Memory B cell (primary cell): Measurements from ENCODE around the gene CHN2.

Experiments
- ATAC-seq: fragments of 150-1000 bp; cut with Tn5 transposase; 2 replicates; pipeline ENCODE4 v1.10.0; 2021; ENCODE audit warnings: low read depth, mild to moderate bottlenecking, moderate library complexity
- DNase-seq, 2 donors: peaks; one replicate each; pipeline ENCODE4 v3.0.0; 2022; ENCODE audit warnings: low spot score in 2 of 2
- H3K27ac Mint-ChIP-seq: one replicate; pipeline ENCODE4 v1.8.0; 2022; ENCODE audit warnings: mild to moderate bottlenecking, moderate library complexity, mixed read lengths
- H3K27me3 Mint-ChIP-seq: one replicate; pipeline ENCODE4 v1.8.0; 2022; ENCODE audit warnings: mixed read lengths
- H3K36me3 Mint-ChIP-seq: one replicate; pipeline ENCODE4 v1.8.0; 2022; ENCODE audit warnings: mild to moderate bottlenecking, mixed read lengths
- H3K4me1 Mint-ChIP-seq: one replicate; pipeline ENCODE4 v1.8.0; 2022; ENCODE audit warnings: mixed read lengths
- H3K4me3 Mint-ChIP-seq: one replicate; pipeline ENCODE4 v1.8.0; 2022; ENCODE audit warnings: mild to moderate bottlenecking, moderate library complexity, mixed read lengths
- H3K9me3 Mint-ChIP-seq: one replicate; pipeline ENCODE4 v1.8.0; 2022; ENCODE audit warnings: mixed read lengths

The CHN2 gene

DNA sequence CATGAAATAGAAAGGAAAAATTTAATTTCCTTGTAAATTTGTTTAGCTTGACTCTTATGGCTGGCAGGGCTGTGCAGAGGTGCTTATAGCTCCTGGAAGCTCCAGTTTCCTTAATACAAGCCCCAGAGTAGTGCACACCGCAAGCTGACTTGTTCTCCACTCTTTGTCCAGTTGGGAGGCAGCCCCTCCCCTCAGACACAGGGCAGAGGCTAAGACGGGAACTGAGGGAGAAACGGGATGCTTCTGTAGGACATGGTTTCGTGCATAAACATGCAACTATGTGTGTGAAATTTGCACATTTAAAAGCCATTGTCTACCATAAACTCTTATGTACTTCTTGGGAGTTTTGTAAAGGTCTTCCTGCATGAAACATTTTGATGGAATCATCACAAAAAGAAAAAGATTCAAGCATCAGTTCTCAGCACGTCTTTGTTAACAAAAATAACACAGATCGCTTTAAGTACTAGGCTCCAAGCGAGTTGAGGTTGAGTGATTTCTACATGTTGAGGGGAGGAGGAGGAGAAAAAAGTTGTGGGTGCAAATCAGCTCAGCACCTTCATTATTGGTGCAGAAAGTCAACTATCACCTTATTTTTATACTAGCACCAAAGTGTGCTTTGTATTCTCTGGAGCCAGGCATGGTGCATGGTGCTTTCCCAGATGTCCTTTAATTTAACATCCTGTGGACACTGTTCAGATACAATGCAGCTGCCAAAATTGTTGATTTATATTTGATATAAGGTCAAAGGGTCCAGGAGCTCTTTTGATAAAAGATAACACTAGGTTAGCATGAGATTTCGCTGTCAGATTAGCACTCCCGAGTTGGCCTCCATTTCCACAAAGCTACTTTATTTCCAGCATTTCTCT, 124.5 kb downstream of the CHN2 start:
- H3K27ac Mint-ChIP-seq: peak overlapping the region; percentile 60
- H3K27me3 Mint-ChIP-seq: peaks cover 2% of the 10 kb centered on the region
- DNase-seq: no peak
- no peaks in the 10 kb centered on the region for H3K9me3 Mint-ChIP-seq
- H3K4me1 Mint-ChIP-seq: peaks cover 11% of the 10 kb centered on the region
- no peak for ATAC-seq
- no peak overlapping the region for H3K4me3 Mint-ChIP-seq
- H3K36me3 Mint-ChIP-seq: no peaks in the 10 kb centered on the region

GRCh38 chr7:29319719-29320521, 125.3 kb downstream of the CHN2 start:
- Mint-ChIP-seq H3K9me3 (no peaks in the 10 kb centered on the region), H3K4me1 (peaks cover 11% of the 10 kb centered on the region), H3K27ac (peak overlapping the region; percentile 60), H3K27me3 (no peaks in the 10 kb centered on the region), H3K36me3 (no peaks in the 10 kb centered on the region), H3K4me3 (peak overlapping the region; percentile 21)
- DNase-seq: peak in 1 of 2 donors; percentile 34
- ATAC-seq: peak; percentile 98

DNA sequence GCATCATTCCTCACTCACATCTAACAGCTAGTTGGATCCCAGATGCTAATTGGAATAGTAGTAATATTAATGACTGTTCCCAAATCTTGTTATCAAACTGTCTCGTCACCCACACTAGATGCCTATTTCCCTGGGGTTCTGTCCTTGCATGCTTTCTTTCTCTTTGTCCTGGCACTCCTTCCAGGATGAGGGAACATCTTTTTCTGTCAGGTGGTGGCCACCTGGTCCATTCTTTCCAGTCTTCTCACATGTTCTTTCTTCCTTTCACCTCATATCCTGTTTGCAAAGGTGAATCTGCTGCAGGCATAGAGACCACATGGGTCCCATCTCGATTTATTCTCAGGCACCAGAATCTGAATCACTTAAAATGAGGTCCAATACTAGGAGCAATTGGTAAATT, 126.0 kb downstream of the CHN2 start:
- Mint-ChIP-seq H3K27me3 (no peaks in the 10 kb centered on the region), H3K27ac (no peak overlapping the region), H3K36me3 (no peaks in the 10 kb centered on the region), H3K4me1 (peaks cover 11% of the 10 kb centered on the region), H3K4me3 (no peak overlapping the region), H3K9me3 (no peaks in the 10 kb centered on the region)
- ATAC-seq (no peak), DNase-seq (no peak)

GRCh38 chr7:29322023-29322712, 127.6 kb downstream of the CHN2 start:
- Mint-ChIP-seq H3K27me3 (peaks cover 4% of the 10 kb centered on the region), H3K4me1 (peaks cover 11% of the 10 kb centered on the region), H3K27ac (no peak overlapping the region), H3K4me3 (no peak overlapping the region), H3K36me3 (no peaks in the 10 kb centered on the region), H3K9me3 (no peaks in the 10 kb centered on the region)
- ATAC-seq (no peak), DNase-seq (no peak)

GRCh38 chr7:29325476-29325875, 130.9 kb downstream of the CHN2 start:
- Mint-ChIP-seq H3K4me1 (peaks cover 6% of the 10 kb centered on the region), H3K36me3 (no peaks in the 10 kb centered on the region), H3K27ac (no peak overlapping the region), H3K9me3 (no peaks in the 10 kb centered on the region), H3K4me3 (no peak overlapping the region), H3K27me3 (peaks cover 4% of the 10 kb centered on the region)
- no peak for ATAC-seq
- no peak for DNase-seq

- H3K27ac Mint-ChIP-seq: no peak overlapping the region
- no peak overlapping the region for H3K4me3 Mint-ChIP-seq
- H3K27me3 Mint-ChIP-seq: peaks cover 9% of the 10 kb centered on the region
- ATAC-seq (no peak), DNase-seq (no peak)
- H3K4me1 Mint-ChIP-seq: no peaks in the 10 kb centered on the region
- H3K36me3 Mint-ChIP-seq: no peaks in the 10 kb centered on the region
- no peaks in the 10 kb centered on the region for H3K9me3 Mint-ChIP-seq
Measured at GRCh38 chr7:29326864-29327263, 132.3 kb downstream of the CHN2 start.

DNA sequence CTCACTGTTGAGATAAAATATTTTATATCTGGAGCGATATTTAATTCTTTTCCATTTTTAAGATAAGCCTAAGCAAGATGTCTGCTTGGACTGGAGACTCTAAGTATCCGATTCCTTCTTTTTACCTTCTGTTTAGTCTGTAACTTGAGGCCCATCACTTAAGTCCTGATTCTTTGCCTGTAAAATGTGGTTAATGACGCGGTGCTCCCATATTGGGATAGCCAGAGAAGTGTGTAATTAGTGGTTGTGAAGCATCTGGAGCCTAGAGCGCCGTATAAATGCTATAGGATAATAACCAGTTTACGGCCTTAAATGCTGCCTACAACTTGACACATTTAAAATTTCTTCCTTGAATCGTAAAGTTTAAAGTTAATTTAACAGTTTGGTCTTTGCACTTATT, 132.9 kb downstream of the CHN2 start:
- Mint-ChIP-seq H3K4me1 (no peaks in the 10 kb centered on the region), H3K27ac (no peak overlapping the region), H3K36me3 (no peaks in the 10 kb centered on the region), H3K9me3 (no peaks in the 10 kb centered on the region), H3K4me3 (no peak overlapping the region), H3K27me3 (peaks cover 10% of the 10 kb centered on the region)
- DNase-seq (no peak), ATAC-seq (no peak)

GRCh38 chr7:29328045-29328444, 133.5 kb downstream of the CHN2 start:
- H3K27me3 Mint-ChIP-seq: peaks cover 14% of the 10 kb centered on the region
- ATAC-seq: no peak
- no peaks in the 10 kb centered on the region for H3K4me1 Mint-ChIP-seq
- H3K9me3 Mint-ChIP-seq: no peaks in the 10 kb centered on the region
- H3K4me3 Mint-ChIP-seq: no peak overlapping the region
- no peak for DNase-seq
- no peak overlapping the region for H3K27ac Mint-ChIP-seq
- no peaks in the 10 kb centered on the region for H3K36me3 Mint-ChIP-seq

DNA sequence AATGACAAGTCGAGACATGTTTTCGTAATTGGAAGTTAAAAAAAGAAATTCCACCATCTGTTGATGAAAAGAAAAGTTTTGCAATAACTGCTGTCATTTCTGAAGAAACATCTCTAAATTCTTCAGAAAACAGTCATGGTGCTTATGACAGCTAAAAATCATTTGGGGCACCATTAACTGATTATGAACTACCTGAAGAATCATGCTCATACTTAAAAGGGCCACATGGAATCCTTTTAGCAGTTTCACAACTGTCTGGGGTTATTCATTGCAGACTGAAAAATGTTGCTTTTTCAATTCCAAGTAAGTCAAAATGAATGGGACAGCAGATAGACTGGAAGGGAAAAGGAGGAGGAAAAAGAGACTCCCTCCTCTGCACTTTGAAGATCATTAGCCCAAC, 134.2 kb downstream of the CHN2 start:
- H3K27me3 Mint-ChIP-seq: peaks cover 14% of the 10 kb centered on the region
- no peaks in the 10 kb centered on the region for H3K9me3 Mint-ChIP-seq
- DNase-seq: no peak
- no peak overlapping the region for H3K27ac Mint-ChIP-seq
- ATAC-seq: no peak
- H3K4me1 Mint-ChIP-seq: no peaks in the 10 kb centered on the region
- no peaks in the 10 kb centered on the region for H3K36me3 Mint-ChIP-seq
- H3K4me3 Mint-ChIP-seq: no peak overlapping the region

DNA sequence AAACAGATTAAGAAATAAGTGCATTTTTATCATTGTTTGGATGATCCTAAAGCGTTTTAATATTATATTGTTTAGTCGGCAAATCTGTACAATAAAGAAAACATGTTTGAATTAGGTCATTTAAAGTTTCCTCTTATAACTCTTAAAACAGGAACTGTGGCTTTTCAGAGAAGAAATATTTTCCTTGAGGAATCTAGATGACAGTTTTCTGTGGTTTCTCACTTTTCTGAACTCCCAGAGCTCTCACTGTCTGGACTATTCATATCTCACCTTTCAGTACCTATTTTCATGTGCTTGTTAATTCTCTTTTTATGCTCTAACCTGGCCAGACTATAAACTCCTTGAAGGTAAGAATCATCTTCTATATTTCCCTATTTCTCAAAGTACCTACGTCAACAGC, 135.1 kb downstream of the CHN2 start:
- Mint-ChIP-seq H3K27ac (no peak overlapping the region), H3K4me1 (no peaks in the 10 kb centered on the region)

DNA sequence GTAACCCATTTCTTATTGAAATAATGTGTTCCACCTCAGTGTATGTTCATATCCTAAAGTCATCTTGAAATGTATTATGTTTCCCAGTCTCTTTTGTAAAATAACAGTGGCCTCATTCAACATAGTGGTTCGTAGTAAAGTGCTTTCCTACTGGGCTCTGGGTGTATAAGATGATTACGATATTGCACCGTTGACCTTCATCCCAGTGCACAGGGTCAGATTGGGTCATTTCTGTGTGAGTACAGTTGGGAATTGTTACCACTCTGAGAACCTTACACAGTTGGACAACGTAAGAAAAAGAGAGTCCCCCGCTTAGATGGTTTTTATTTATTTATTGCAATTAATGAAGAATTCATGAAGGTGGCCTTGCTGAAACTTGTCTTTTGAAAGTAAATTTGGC, 135.6 kb downstream of the CHN2 start:
- Mint-ChIP-seq H3K36me3 (no peaks in the 10 kb centered on the region), H3K9me3 (no peaks in the 10 kb centered on the region), H3K4me3 (no peak overlapping the region), H3K27ac (no peak overlapping the region), H3K4me1 (no peaks in the 10 kb centered on the region), H3K27me3 (peaks cover 14% of the 10 kb centered on the region)
- ATAC-seq: no peak
- no peak for DNase-seq

More for the DNA sequence above, 135.1 kb downstream of the CHN2 start:
- DNase-seq (no peak), ATAC-seq (no peak)
- Mint-ChIP-seq H3K9me3 (no peaks in the 10 kb centered on the region), H3K4me3 (no peak overlapping the region), H3K36me3 (no peaks in the 10 kb centered on the region), H3K27me3 (peaks cover 14% of the 10 kb centered on the region)

DNA sequence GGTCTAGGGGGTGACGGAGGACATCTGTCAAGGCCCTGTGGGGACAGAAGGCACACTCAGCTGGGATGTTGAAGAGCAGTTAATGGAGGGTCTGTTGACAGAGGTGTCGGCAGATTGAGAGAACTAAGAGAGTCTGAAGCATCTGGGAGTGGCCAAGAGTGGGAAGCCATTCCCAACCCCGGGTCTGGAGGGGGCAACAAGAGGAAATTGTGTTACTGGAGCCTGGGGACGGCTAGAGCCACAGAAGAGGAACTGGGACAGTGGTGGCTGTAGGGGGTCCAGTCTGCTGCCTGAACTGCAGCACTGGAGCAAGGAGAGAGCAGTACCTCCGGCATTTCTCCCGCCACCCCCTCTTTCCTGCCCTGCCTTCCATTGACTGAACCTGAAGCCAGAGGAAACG, 136.6 kb downstream of the CHN2 start:
- DNase-seq (no peak), ATAC-seq (no peak)
- Mint-ChIP-seq H3K27ac (no peak overlapping the region), H3K4me3 (no peak overlapping the region), H3K27me3 (peaks cover 14% of the 10 kb centered on the region), H3K4me1 (no peaks in the 10 kb centered on the region), H3K9me3 (no peaks in the 10 kb centered on the region), H3K36me3 (no peaks in the 10 kb centered on the region)

DNA sequence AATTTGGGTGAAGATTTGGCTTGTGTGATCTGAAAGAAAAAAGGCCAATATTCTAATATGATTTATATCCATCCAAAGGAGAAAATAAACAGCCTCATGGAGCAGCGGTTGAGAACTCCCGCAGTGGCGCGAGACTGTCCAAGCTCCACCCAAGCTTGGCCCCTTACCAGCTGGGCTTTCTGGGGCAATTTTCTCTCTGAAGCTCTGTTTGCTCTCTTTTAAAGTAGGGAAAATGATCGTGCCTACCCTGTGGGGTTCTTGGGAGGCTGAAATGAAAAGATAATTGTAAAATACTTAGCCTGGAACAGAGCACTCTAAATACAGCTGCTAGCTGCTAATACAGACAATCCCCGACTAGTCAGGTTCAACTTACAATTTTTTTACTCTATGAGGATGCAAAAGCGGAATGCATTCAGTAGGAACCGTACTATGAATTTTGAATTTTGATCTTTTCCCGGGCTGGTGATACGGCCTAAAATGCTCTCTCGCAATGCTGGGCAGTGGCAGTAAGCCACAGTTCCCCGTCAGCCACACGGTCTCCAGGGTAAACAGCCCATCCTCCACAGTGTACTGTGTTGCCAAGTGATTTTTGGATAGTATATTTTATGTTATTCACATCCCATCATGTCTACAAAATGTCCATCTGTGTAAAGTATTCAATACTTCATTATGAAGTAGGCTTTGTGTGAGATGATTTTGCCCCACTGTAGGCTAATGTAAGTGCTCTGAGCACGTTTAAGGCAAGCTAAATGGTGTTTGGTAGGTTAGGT, 137.7 kb downstream of the CHN2 start:
- Mint-ChIP-seq H3K4me1 (no peaks in the 10 kb centered on the region), H3K9me3 (no peaks in the 10 kb centered on the region), H3K27ac (no peak overlapping the region), H3K27me3 (peaks cover 13% of the 10 kb centered on the region), H3K36me3 (no peaks in the 10 kb centered on the region), H3K4me3 (no peak overlapping the region)
- no peak for ATAC-seq
- no peak for DNase-seq
